GM10266 (cell line): ENCODE measurements around the gene CADPS2.
"Not testable (repeated sequence)": the region's sequence is repeated elsewhere in the genome, so short reads cannot be mapped to it uniquely, and the experiment has no call there.

Experiments used
- DNase-seq: peaks from one replicate; pipeline ENCODE4 v3.0.0; 2012; ENCODE audit errors: extremely low spot score
- TF ChIP-seq, protein P1 (sequence below): IDR thresholded peaks from 2 replicates; pipeline ENCODE4 v1.5.1; 2012; ENCODE audit warnings: mild to moderate bottlenecking, low read depth; ENCODE audit not compliant: control insufficient read depth, insufficient read depth; ENCODE audit errors: missing control alignments

Gene CADPS2

DNA sequence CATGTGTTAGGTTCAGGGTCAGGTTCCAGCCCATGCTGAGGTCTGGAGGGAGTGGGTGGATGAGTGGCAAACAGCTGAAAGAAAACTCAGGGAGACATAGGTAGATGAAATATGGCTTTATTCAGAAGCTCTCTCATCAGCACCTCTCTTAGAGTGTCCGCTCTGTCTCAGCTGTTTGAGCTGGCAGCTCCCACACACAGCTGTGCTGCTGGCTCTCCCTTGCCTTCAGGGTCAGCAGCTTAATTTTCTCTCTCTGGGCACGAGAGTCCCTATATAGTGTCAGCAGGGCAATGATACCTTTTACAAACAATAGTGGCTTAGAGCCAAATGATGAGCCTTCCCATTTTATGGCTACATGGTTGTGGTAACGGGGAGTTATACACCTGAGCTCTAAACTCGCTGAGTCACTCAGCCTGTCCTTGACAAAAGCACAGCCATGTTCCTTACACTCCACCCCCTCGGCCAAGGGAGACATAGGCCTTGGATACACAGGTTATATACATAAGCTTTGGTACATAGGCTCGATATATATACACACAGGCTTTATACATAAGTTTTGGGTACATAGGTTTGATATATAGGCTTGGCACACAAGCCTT lies 197.8 kb downstream of the CADPS2 start:
- no peak for DNase-seq
- TF ChIP-seq, protein P1, sequence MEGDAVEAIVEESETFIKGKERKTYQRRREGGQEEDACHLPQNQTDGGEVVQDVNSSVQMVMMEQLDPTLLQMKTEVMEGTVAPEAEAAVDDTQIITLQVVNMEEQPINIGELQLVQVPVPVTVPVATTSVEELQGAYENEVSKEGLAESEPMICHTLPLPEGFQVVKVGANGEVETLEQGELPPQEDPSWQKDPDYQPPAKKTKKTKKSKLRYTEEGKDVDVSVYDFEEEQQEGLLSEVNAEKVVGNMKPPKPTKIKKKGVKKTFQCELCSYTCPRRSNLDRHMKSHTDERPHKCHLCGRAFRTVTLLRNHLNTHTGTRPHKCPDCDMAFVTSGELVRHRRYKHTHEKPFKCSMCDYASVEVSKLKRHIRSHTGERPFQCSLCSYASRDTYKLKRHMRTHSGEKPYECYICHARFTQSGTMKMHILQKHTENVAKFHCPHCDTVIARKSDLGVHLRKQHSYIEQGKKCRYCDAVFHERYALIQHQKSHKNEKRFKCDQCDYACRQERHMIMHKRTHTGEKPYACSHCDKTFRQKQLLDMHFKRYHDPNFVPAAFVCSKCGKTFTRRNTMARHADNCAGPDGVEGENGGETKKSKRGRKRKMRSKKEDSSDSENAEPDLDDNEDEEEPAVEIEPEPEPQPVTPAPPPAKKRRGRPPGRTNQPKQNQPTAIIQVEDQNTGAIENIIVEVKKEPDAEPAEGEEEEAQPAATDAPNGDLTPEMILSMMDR: no peak

DNA sequence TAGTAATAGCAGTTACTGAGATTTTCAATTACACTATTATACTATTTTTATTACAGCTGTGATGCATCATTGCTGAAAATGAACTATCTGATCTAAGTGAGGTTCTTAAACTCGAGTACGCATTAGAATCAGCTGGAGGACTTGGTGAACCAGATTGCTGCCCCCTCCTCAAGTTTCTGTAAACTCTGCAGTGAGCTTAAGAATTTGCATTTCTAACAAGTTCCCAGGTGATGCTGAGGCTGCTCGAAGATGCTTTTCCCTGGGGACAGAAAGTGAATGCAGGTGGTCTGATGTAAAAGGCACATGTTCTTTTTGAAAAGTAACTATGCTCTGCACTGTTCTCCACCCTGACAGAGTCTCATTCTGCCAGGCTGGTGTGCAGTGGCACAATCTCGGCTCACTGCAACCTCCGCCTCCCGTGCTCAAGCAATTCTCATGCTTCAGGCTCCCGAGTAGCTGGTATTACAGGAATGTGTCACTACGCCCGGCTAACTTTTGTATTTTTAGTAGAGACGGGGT lies 199.8 kb downstream of the CADPS2 start:
- TF ChIP-seq, protein P1: no peak

DNA sequence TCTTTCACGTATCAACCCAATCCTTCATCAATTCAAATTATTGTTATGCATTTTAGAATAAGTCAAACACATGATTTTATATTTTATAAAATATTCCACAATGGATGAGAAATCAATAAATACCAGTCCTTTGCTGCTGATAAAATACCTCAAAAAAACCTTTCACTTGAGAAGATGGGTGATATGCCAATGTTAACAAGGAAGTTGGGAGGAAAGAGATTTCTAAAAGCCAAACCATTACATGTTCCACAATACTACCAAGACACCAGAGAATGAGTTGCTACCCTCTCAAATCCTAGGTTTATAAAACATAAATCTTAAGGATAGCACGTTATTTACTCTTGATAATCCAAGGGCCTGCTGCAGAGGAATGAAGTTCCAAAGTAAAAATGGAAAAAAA lies 201.8 kb downstream of the CADPS2 start:
- no peak for DNase-seq
- TF ChIP-seq, protein P1: no peak

More for the DNA sequence above, 199.8 kb downstream of the CADPS2 start:
- DNase-seq: no peak

DNA sequence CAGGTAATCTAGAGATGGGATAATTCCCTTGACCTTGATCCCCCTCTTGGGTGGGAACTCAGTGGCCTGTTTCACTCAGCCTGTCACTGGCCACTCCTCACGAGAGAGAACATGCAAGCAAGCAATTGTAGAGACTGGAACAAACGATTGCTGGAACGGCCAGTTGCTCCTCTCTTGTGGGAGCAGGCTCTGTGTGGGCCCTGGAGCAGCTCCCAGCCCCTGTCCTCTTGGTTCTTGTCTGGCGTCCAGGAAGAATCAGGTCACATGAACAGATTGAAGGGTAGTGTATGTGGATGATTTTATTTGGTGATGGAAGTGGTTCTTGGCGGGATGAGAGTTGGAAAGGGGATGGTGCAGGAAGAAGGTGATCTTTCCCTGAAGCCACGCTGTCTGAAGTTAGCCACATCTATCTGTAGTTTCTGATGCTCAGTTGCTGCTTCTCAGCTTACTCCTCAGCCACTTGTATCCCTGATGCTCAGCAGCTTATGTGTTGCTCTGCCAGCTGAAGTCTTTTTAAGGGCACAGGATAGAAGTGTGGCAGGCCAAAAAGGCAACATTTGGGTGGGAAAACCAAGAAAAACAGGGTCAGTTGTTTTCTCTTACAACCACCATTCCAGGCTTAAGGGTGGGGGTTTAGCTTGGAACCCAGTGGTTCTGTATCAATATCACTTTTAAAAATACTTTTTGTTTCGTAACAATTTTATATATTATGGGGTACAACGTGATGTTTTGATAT lies 203.3 kb downstream of the CADPS2 start:
- no peak for DNase-seq
- TF ChIP-seq, protein P1: no peak

DNA sequence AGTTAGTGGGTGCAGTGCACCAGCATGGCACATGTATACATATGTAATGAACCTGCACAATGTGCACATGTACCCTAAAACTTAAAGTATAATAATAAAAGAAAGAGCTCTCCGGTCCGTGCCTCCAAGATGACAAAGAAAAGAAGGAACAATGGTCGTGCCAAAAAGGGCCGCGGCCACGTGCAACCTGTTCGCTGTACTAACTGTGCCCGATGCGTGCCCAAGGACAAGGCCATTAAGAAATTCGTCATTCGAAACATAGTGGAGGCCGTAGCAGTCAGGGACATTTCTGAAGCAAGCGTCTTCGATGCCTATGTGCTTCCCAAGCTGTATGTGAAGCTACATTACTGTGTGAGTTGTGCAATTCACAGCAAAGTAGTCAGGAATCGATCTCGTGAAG lies 205.1 kb downstream of the CADPS2 start:
- DNase-seq: not testable (repeated sequence)

DNA sequence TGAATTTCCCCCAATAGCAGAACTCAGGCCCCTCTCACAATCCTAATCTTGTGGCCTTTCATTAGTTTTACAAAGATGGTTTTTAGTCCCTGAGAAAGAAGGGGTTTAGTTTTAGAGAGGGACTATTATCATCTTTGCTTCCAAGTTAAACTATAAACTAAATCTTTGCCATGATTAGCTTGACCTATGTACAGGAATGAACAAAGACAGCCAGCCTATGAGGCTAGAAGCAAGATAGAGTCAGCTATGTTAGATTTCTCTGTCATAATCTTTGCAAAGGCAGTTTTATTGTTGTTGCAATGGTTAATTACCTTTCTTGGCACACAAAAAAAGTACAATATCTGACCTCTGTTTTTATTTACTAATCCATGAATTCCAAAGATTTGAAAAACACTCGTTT lies 206.4 kb downstream of the CADPS2 start:
- no peak for DNase-seq
- TF ChIP-seq, protein P1: no peak

DNA sequence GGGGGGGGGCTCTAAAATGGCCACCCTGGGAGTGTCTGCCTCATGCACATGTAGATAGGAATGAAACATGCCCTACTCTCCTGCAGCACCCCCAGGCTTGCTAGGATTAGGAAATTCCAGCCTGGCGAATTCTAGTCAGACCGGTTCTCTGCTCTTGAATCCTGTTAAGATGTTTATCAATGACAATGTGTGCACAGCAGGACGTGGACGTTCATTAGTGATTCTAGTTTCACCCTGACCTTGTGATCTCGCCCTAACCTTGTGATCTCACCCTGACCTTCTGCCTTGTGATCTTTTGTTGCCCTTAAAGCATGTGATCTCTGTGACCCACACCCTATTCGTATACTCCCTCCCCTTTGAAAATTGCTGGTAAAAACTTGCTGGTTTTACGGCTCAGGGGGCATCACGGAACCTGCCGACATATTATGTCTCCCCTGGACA lies 207.0 kb downstream of the CADPS2 start:
- not testable (repeated sequence) for DNase-seq

DNA sequence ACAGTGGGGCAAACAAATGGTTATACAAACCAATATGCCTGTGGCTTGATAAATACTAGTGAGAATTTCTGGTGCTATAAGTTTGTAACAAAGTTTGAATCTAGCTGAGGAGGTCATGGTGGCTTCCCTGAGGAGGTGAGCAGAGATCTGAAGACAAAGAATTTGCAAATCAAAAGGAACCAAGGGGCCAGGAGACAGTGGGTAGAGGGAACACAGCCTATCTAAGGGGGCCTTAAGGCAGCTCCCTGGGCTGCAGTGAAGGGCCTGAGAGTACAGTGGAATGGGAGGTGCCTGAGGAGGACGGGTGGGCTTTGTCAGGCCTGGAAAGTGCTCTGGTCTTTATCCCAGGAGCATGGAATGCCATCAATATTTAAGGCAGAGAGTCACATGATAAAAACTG lies 209.1 kb downstream of the CADPS2 start:
- TF ChIP-seq, protein P1: no peak
- DNase-seq: no peak
